Neural cell (in vitro differentiated cells): ENCODE measurements around the gene HSPA12A. TPM values are rescaled to one million over a fixed set of nuclear protein-coding genes. Genes with fewer than 3 reads are reported as not detected.
"Not testable (repeated sequence)": the region's sequence is repeated elsewhere in the genome, so short reads cannot be mapped to it uniquely, and the experiment has no call there.

Experiments used
- H2AFZ ChIP-seq: fragments of 200-600, 300-800 bp; sonication (generic), shearing (Covaris generic); 2 replicates; pipeline ENCODE4 v1.6.0; 2014; ENCODE audit warnings: low read depth, mild to moderate bottlenecking, antibody characterized with exemption, low read length, moderate library complexity
- H3F3A ChIP-seq: fragments of 200-600 bp; shearing (Covaris generic); 2 replicates; pipeline ENCODE4 v1.6.1; 2016; ENCODE audit warnings: mild to moderate bottlenecking, moderate library complexity, mixed read lengths, antibody characterized with exemption, low read length; ENCODE audit not compliant: insufficient read depth, poor library complexity, severe bottlenecking
- H3K27ac ChIP-seq: fragments of 200-600, 300-800 bp; sonication (generic), shearing (Covaris generic); 2 replicates; pipeline ENCODE4 v1.5.1; 2014; ENCODE audit warnings: mild to moderate bottlenecking, low read length, moderate library complexity
- H3K27me3 ChIP-seq: fragments of 300-800, 200-600 bp; sonication (generic), shearing (Covaris generic); 2 replicates; pipeline ENCODE4 v1.6.0; 2014; ENCODE audit warnings: mild to moderate bottlenecking, low read depth, low read length, moderate library complexity; ENCODE audit not compliant: insufficient read depth
- H3K36me3 ChIP-seq: fragments of 300-800, 200-600 bp; sonication (generic), shearing (Covaris generic); 2 replicates; pipeline ENCODE4 v1.5.1; 2014; ENCODE audit warnings: mild to moderate bottlenecking, antibody characterized with exemption, low read length, moderate library complexity; ENCODE audit not compliant: insufficient read depth
- H3K4me2 ChIP-seq: fragments of 300-800, 200-600 bp; sonication (generic), shearing (Covaris generic); 2 replicates; pipeline ENCODE4 v1.6.0; 2014; ENCODE audit warnings: mild to moderate bottlenecking, low read length
- H3K4me3 ChIP-seq: fragments of 300-800, 200-600 bp; sonication (generic), shearing (Covaris generic); 2 replicates; pipeline ENCODE4 v1.5.1; 2014; ENCODE audit warnings: mild to moderate bottlenecking, low read length, moderate library complexity
- H3K79me2 ChIP-seq: fragments of 200-600 bp; shearing (Covaris generic); replicated peaks from 2 replicates; pipeline ENCODE4 v1.6.0; 2014; ENCODE audit warnings: mild to moderate bottlenecking, low read length, moderate library complexity; ENCODE audit not compliant: insufficient read depth
- H3K9ac ChIP-seq: fragments of 300-800, 200-600 bp; sonication (generic), shearing (Covaris generic); 2 replicates; pipeline ENCODE4 v1.6.1; 2016; ENCODE audit warnings: mild to moderate bottlenecking, low read length, mixed read lengths
- H3K9me2 ChIP-seq: fragments of 200-600 bp; shearing (Covaris generic); 2 replicates; pipeline ENCODE4 v1.6.1; 2016; ENCODE audit warnings: mild to moderate bottlenecking, low read length, mixed read lengths; ENCODE audit not compliant: insufficient read depth
- H3K9me3 ChIP-seq: fragments of 200-600, 300-800 bp; sonication (generic), shearing (Covaris generic); 2 replicates; pipeline ENCODE4 v1.6.1; 2016; ENCODE audit warnings: mild to moderate bottlenecking, mixed run types, low read length, moderate library complexity, mixed read lengths
- H4K20me1 ChIP-seq: fragments of 200-600 bp; shearing (Covaris generic); 2 replicates; pipeline ENCODE4 v1.6.1; 2016; ENCODE audit warnings: mild to moderate bottlenecking, mixed run types; ENCODE audit not compliant: insufficient read depth
- CTCF ChIP-seq: fragments of 450-650 bp; IDR thresholded peaks from 2 replicates; pipeline ENCODE4 v1.5.1; 2014; ENCODE audit warnings: antibody characterized with exemption, mild to moderate bottlenecking, moderate library complexity; ENCODE audit not compliant: poor library complexity, severe bottlenecking
- EP300 ChIP-seq: fragments of 450-650 bp; conservative IDR thresholded peaks from 2 replicates; pipeline ENCODE4 v1.6.1; 2014; ENCODE audit warnings: antibody characterized with exemption, mild to moderate bottlenecking, moderate library complexity; ENCODE audit not compliant: poor library complexity, severe bottlenecking
- EZH2 ChIP-seq: fragments of 200-600, 300-800 bp; shearing (Covaris generic), sonication (generic); IDR thresholded peaks from 2 replicates; pipeline ENCODE4 v1.6.1; 2014; ENCODE audit warnings: antibody characterized with exemption, low read length, borderline replicate concordance, mild to moderate bottlenecking; ENCODE audit not compliant: insufficient read depth, poor library complexity, severe bottlenecking
- MXI1 ChIP-seq: fragments of 450-650 bp; conservative IDR thresholded peaks from 2 replicates; pipeline ENCODE4 v1.6.1; 2014; ENCODE audit warnings: antibody characterized with exemption, mild to moderate bottlenecking; ENCODE audit not compliant: poor library complexity, severe bottlenecking
- POLR2AphosphoS5 ChIP-seq: IDR thresholded peaks from 2 replicates; pipeline ENCODE4 v1.6.1; 2012
- RAD21 ChIP-seq: fragments of 450-650 bp; conservative IDR thresholded peaks from 2 replicates; pipeline ENCODE4 v1.6.1; 2014; ENCODE audit warnings: antibody characterized with exemption, mild to moderate bottlenecking, moderate library complexity
- REST ChIP-seq: IDR thresholded peaks from 2 replicates; pipeline ENCODE4 v1.6.1; 2012; ENCODE audit warnings: borderline replicate concordance
- SMC3 ChIP-seq: fragments of 450-650 bp; conservative IDR thresholded peaks from 2 replicates; pipeline ENCODE4 v1.6.1; 2014; ENCODE audit warnings: antibody characterized with exemption, mild to moderate bottlenecking, moderate library complexity; ENCODE audit not compliant: poor library complexity
- TAF1 ChIP-seq: IDR thresholded peaks from 2 replicates; pipeline ENCODE4 v1.6.1; 2012; ENCODE audit warnings: low read depth
- polyA plus RNA-seq: library from polyadenylated mRNA; depleted of rRNA; stranded (reverse); fragments of >200 nt; gene quantifications from 2 replicates; pipeline ENCODE4 v1.2.3, GENCODE V29; 2014

HSPA12A gene
- polyA plus RNA-seq, 1 donor from 2014 or later: 5.9 TPM

GRCh38 chr10:116712989-116713543 lies 29.3 kb downstream of the HSPA12A start:
- Histone ChIP-seq H3F3A (no peaks in the 10 kb centered on the region), H3K9me3 (no peaks in the 10 kb centered on the region), H3K79me2 (no peaks in the 10 kb centered on the region), H3K27ac (no peak overlapping the region), H3K9me2 (no peaks in the 10 kb centered on the region), H3K9ac (no peak overlapping the region), H3K4me3 (no peak overlapping the region), H3K4me2 (no peak overlapping the region), H2AFZ (no peak overlapping the region), H3K36me3 (no peaks in the 10 kb centered on the region), H4K20me1 (no peaks in the 10 kb centered on the region), H3K27me3 (no peaks in the 10 kb centered on the region)
- TF ChIP-seq CTCF (no peak), POLR2AphosphoS5 (no peak), EZH2 (no peak), SMC3 (no peak), TAF1 (no peak), MXI1 (no peak), EP300 (no peak), RAD21 (no peak), REST (no peak)

- no peaks in the 10 kb centered on the region for H3F3A ChIP-seq
- no peaks in the 10 kb centered on the region for H4K20me1 ChIP-seq
- TF ChIP-seq REST: no peak
- no peaks in the 10 kb centered on the region for H3K9me2 ChIP-seq
- no peak overlapping the region for H3K27ac ChIP-seq
- no peak overlapping the region for H3K4me3 ChIP-seq
- no peaks in the 10 kb centered on the region for H3K79me2 ChIP-seq
- H3K9me3 ChIP-seq: no peaks in the 10 kb centered on the region
- H3K27me3 ChIP-seq: no peaks in the 10 kb centered on the region
- no peaks in the 10 kb centered on the region for H3K36me3 ChIP-seq
- no peak overlapping the region for H2AFZ ChIP-seq
- H3K9ac ChIP-seq: no peak overlapping the region
- no peak overlapping the region for H3K4me2 ChIP-seq
Observed at GRCh38 chr10:116712519-116712918, 29.8 kb downstream of the HSPA12A start.

- H3K4me2 ChIP-seq, H2AFZ ChIP-seq, H4K20me1 ChIP-seq, H3K9me2 ChIP-seq, H3K79me2 ChIP-seq, H3K27me3 ChIP-seq, H3K27ac ChIP-seq, H3K4me3 ChIP-seq, H3K36me3 ChIP-seq, H3K9me3 ChIP-seq, H3K9ac ChIP-seq, H3F3A ChIP-seq: not testable (repeated sequence)
Observed at GRCh38 chr10:116711803-116712202, 30.6 kb downstream of the HSPA12A start.
